HEK293 (cell line): ENCODE results near the gene KRTAP10-4.

Source experiments
- CTCF ChIA-PET: fragments of 350-600 bp; formaldehyde crosslinking; extraction: SDS; loops from one replicate; lab custom pipeline; 2021; ENCODE audit warnings: antibody characterized with exemption; lab: Yijun Ruan, JAX
- POLR2A ChIA-PET: fragments of 300-600 bp; formaldehyde crosslinking; extraction: SDS; loops from one replicate; lab custom pipeline; 2020; ENCODE audit warnings: antibody characterized with exemption, inconsistent platforms; lab: Yijun Ruan, JAX
- H3K27ac ChIP-seq: fragments of 200-500 bp; sonication (Bioruptor generic); 2 replicates; pipeline ENCODE4 v1.5.1; 2014; ENCODE audit warnings: low read depth, low read length, control low read depth, inconsistent platforms; ENCODE audit errors: extremely low read depth
- H3K36me3 ChIP-seq, 2 experiments: fragments of 200-500 bp in 1 of 2; sonication (Bioruptor generic) in 1 of 2; 1 replicate in 1 of 2; 2 replicates in 1 of 2; pipeline ENCODE4 v1.5.1; 2014 to 2017; ENCODE audit warnings: inconsistent platforms in 2 of 2, low read length in 2 of 2; ENCODE audit not compliant: control insufficient read depth in 2 of 2, insufficient read depth in 1 of 2
- H3K4me1 ChIP-seq: fragments of 200-500 bp; sonication (Bioruptor generic); 2 replicates; pipeline ENCODE4 v1.5.1; 2014; ENCODE audit warnings: mild to moderate bottlenecking, low read length, inconsistent platforms; ENCODE audit not compliant: control insufficient read depth, insufficient read depth
- H3K4me3 ChIP-seq: 2 replicates; pipeline ENCODE4 v1.5.1; 2011; ENCODE audit warnings: low read depth, mild to moderate bottlenecking, control low read depth, low read length, moderate library complexity
- H3K9me3 ChIP-seq: fragments of 200-500 bp; sonication (Bioruptor generic); 2 replicates; pipeline ENCODE4 v1.5.1; 2014; ENCODE audit warnings: low read depth, low read length, inconsistent platforms; ENCODE audit not compliant: control insufficient read depth, insufficient read depth
- GLI4 ChIP-seq: fragments of 450-650 bp; formaldehyde crosslinking; IDR thresholded peaks from 2 replicates; pipeline ENCODE4 v1.5.1; 2016; ENCODE audit warnings: missing biosample characterization, missing genetic modification characterization
- HOXA7 ChIP-seq: sonication (generic); formaldehyde crosslinking; IDR thresholded peaks from 2 replicates; pipeline ENCODE4 v1.8.1; 2022; ENCODE audit warnings: missing genetic modification reagents, borderline replicate concordance
- KLF16 ChIP-seq: fragments of 450-650 bp; formaldehyde crosslinking; IDR thresholded peaks from 2 replicates; pipeline ENCODE4 v1.5.1; 2017; ENCODE audit warnings: missing biosample characterization, missing genetic modification characterization
- PBX3 ChIP-seq: sonication (generic); formaldehyde crosslinking; IDR thresholded peaks from 2 replicates; pipeline ENCODE4 v1.8.1; 2022; ENCODE audit warnings: mild to moderate bottlenecking, moderate library complexity, missing genetic modification reagents
- REPIN1 ChIP-seq: fragments of 450-650 bp; formaldehyde crosslinking; IDR thresholded peaks from 2 replicates; pipeline ENCODE4 v1.5.1; 2017; ENCODE audit warnings: missing biosample characterization, missing genetic modification characterization, low read depth
- ZBTB20 ChIP-seq: fragments of 450-650 bp; formaldehyde crosslinking; IDR thresholded peaks from 2 replicates; pipeline ENCODE4 v1.5.1; 2016; ENCODE audit warnings: missing biosample characterization, missing genetic modification characterization
- ZIC2 ChIP-seq: fragments of 450-650 bp; formaldehyde crosslinking; IDR thresholded peaks from 2 replicates; pipeline ENCODE4 v1.5.1; 2016; ENCODE audit warnings: missing biosample characterization, missing genetic modification characterization
- ZNF155 ChIP-seq: fragments of 450-650 bp; formaldehyde crosslinking; IDR thresholded peaks from 2 replicates; pipeline ENCODE4 v1.5.1; 2016; ENCODE audit warnings: missing biosample characterization, missing genetic modification characterization
- ZNF157 ChIP-seq: fragments of 450-650 bp; formaldehyde crosslinking; IDR thresholded peaks from 2 replicates; pipeline ENCODE4 v1.5.1; 2016; ENCODE audit warnings: missing biosample characterization, missing genetic modification characterization
- ZNF19 ChIP-seq: fragments of 450-650 bp; formaldehyde crosslinking; IDR thresholded peaks from 2 replicates; pipeline ENCODE4; 2016; ENCODE audit warnings: missing biosample characterization, missing genetic modification characterization, low read depth
- ZNF302 ChIP-seq: fragments of 450-650 bp; formaldehyde crosslinking; IDR thresholded peaks from 2 replicates; pipeline ENCODE4 v1.5.1; 2016; ENCODE audit warnings: missing biosample characterization, missing genetic modification characterization, low read depth
- ZNF501 ChIP-seq: fragments of 450-650 bp; formaldehyde crosslinking; IDR thresholded peaks from 2 replicates; pipeline ENCODE4 v1.5.1; 2016; ENCODE audit warnings: missing biosample characterization, missing genetic modification characterization
- ZNF585B ChIP-seq: fragments of 450-650 bp; formaldehyde crosslinking; IDR thresholded peaks from 2 replicates; pipeline ENCODE4 v1.5.1; 2016; ENCODE audit warnings: missing biosample characterization, missing genetic modification characterization
- ZNF658 ChIP-seq: fragments of 450-650 bp; formaldehyde crosslinking; IDR thresholded peaks from 2 replicates; pipeline ENCODE4; 2016; ENCODE audit warnings: missing biosample characterization, missing genetic modification characterization
- ZNF677 ChIP-seq: fragments of 450-650 bp; IDR thresholded peaks from 2 replicates; pipeline ENCODE4 v1.5.0; 2018; ENCODE audit warnings: missing biosample characterization, mild to moderate bottlenecking, missing genetic modification characterization, moderate library complexity
- ZNF704 ChIP-seq: fragments of 450-650 bp; formaldehyde crosslinking; IDR thresholded peaks from 2 replicates; pipeline ENCODE4 v1.5.1; 2016; ENCODE audit warnings: missing biosample characterization, missing genetic modification characterization
- ZSCAN16 ChIP-seq: fragments of 450-650 bp; formaldehyde crosslinking; IDR thresholded peaks from 2 replicates; pipeline ENCODE4 v1.5.1; 2016; ENCODE audit warnings: missing biosample characterization, missing genetic modification characterization
- ZSCAN18 ChIP-seq: fragments of 450-650 bp; formaldehyde crosslinking; IDR thresholded peaks from 2 replicates; pipeline ENCODE4 v1.5.1; 2016; ENCODE audit warnings: missing biosample characterization, missing genetic modification characterization
- ZSCAN30 ChIP-seq: fragments of 450-650 bp; IDR thresholded peaks from 2 replicates; pipeline ENCODE4 v1.5.1; 2018; ENCODE audit warnings: missing biosample characterization, mild to moderate bottlenecking, missing genetic modification characterization, moderate library complexity
- TF ChIP-seq, protein P1 (sequence below): fragments of 450-650 bp; formaldehyde crosslinking; IDR thresholded peaks from 2 replicates; pipeline ENCODE4 v1.5.1; 2016; ENCODE audit warnings: missing biosample characterization, missing genetic modification characterization
- TF ChIP-seq, protein P2 (sequence below): fragments of 450-650 bp; formaldehyde crosslinking; IDR thresholded peaks from 2 replicates; pipeline ENCODE4 v1.5.1; 2016; ENCODE audit warnings: missing biosample characterization, missing genetic modification characterization
- TF ChIP-seq, protein P3 (sequence below): fragments of 450-650 bp; formaldehyde crosslinking; IDR thresholded peaks from 2 replicates; pipeline ENCODE4 v1.5.1; 2016; ENCODE audit warnings: missing biosample characterization, missing genetic modification characterization

The KRTAP10-4 gene

GRCh38 chr21:44567481-44568171 lies 5.9 kb upstream of the KRTAP10-4 start (continued):
- TF ChIP-seq, protein P1, sequence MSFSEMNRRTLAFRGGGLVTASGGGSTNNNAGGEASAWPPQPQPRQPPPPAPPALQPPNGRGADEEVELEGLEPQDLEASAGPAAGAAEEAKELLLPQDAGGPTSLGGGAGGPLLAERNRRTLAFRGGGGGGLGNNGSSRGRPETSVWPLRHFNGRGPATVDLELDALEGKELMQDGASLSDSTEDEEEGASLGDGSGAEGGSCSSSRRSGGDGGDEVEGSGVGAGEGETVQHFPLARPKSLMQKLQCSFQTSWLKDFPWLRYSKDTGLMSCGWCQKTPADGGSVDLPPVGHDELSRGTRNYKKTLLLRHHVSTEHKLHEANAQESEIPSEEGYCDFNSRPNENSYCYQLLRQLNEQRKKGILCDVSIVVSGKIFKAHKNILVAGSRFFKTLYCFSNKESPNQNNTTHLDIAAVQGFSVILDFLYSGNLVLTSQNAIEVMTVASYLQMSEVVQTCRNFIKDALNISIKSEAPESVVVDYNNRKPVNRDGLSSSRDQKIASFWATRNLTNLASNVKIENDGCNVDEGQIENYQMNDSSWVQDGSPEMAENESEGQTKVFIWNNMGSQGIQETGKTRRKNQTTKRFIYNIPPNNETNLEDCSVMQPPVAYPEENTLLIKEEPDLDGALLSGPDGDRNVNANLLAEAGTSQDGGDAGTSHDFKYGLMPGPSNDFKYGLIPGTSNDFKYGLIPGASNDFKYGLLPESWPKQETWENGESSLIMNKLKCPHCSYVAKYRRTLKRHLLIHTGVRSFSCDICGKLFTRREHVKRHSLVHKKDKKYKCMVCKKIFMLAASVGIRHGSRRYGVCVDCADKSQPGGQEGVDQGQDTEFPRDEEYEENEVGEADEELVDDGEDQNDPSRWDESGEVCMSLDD (tag by site-specific recombination) = no peak
- no peak for TF ChIP-seq ZNF585B
- TF ChIP-seq, all 188 proteins: peak for 0

GRCh38 chr21:44568261-44568660 lies 5.3 kb upstream of the KRTAP10-4 start:
- H3K4me1 ChIP-seq = no peaks in the 10 kb centered on the region
- H3K4me3 ChIP-seq = no peak overlapping the region
- H3K27ac ChIP-seq = no peak overlapping the region
- ChIA-PET POLR2A (no interaction called here), CTCF (interaction anchor here (0.6 kb wide), 1 partner anchor 58 kb away, joined by 4 read pairs; no protein-coding TSS in a partner anchor)
- no peaks in the 10 kb centered on the region for H3K9me3 ChIP-seq
- TF ChIP-seq ZSCAN30 (no peak), KLF16 (tag by site-specific recombination) (no peak), ZSCAN16 (tag by site-specific recombination) (no peak), ZIC2 (tag by site-specific recombination) (no peak), ZNF155 (tag by site-specific recombination) (no peak), ZSCAN18 (tag by site-specific recombination) (no peak), ZNF19 (tag by site-specific recombination) (no peak), ZNF677 (tag by site-specific recombination) (no peak), ZNF302 (tag by site-specific recombination) (no peak), GLI4 (tag by site-specific recombination) (no peak), ZNF501 (tag by site-specific recombination) (no peak), HOXA7 (no peak), ZNF658 (tag by site-specific recombination) (no peak), ZNF704 (no peak), PBX3 (CRISPR knock-in tag) (no peak), REPIN1 (no peak), ZBTB20 (tag by site-specific recombination) (no peak), ZNF157 (tag by site-specific recombination) (no peak)
- TF ChIP-seq, protein P2, sequence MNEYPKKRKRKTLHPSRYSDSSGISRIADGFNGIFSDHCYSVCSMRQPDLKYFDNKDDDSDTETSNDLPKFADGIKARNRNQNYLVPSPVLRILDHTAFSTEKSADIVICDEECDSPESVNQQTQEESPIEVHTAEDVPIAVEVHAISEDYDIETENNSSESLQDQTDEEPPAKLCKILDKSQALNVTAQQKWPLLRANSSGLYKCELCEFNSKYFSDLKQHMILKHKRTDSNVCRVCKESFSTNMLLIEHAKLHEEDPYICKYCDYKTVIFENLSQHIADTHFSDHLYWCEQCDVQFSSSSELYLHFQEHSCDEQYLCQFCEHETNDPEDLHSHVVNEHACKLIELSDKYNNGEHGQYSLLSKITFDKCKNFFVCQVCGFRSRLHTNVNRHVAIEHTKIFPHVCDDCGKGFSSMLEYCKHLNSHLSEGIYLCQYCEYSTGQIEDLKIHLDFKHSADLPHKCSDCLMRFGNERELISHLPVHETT = no peak
- TF ChIP-seq, protein P3, sequence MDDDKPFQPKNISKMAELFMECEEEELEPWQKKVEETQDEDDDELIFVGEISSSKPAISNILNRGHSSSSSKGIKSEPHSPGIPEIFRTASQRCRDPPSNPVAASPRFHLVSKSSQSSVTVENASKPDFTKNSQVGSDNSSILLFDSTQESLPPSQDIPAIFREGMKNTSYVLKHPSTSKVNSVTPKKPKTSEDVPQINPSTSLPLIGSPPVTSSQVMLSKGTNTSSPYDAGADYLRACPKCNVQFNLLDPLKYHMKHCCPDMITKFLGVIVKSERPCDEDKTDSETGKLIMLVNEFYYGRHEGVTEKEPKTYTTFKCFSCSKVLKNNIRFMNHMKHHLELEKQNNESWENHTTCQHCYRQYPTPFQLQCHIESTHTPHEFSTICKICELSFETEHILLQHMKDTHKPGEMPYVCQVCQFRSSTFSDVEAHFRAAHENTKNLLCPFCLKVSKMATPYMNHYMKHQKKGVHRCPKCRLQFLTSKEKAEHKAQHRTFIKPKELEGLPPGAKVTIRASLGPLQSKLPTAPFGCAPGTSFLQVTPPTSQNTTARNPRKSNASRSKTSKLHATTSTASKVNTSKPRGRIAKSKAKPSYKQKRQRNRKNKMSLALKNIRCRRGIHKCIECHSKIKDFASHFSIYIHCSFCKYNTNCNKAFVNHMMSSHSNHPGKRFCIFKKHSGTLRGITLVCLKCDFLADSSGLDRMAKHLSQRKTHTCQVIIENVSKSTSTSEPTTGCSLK (tag by site-specific recombination) = no peak
- no peaks in the 10 kb centered on the region for H3K36me3 ChIP-seq
